ENCODE measurements around the gene RNU1-4. TPM values are rescaled to one million over a fixed set of nuclear protein-coding genes. Genes with fewer than 3 reads are reported as not detected.
"Not testable (repeated sequence)": the region's sequence is repeated elsewhere in the genome, so short reads cannot be mapped to it uniquely, and the experiment has no call there.

Gene RNU1-4
- total and polyA plus RNA-seq, 2 donors (not counting 3 experiments of a cell fraction or from before 2014, with no cell fraction given), result 206 to 1,319 TPM

- H3K27ac ChIP-seq (ENCODE audit: insufficient read depth, low read depth, low read length), result no peak overlapping the region
- H3K9me3 ChIP-seq (replicated peaks; ENCODE audit: control insufficient read depth, insufficient read depth, low read length), result no peaks in the 10 kb centered on the region
- TF ChIP-seq JUN (IDR thresholded peaks at IDR 0.05; ENCODE audit: borderline replicate concordance, insufficient read depth, insufficient read length, low read depth) (no peak), EZH2 (IDR thresholded peaks at IDR 0.05; ENCODE audit: borderline replicate concordance, low read depth, low read length, severe bottlenecking) (no peak), GATA2 (IDR thresholded peaks at IDR 0.05; ENCODE audit: insufficient read depth, insufficient read length, low read depth, low read length) (no peak), CTCF (IDR thresholded peaks at IDR 0.05; ENCODE audit: extremely low read depth in 1 of 2, insufficient read depth in 1 of 2, low read depth in 1 of 2, low read length in 2 of 2) (no peak), POLR2AphosphoS5 (IDR thresholded peaks at IDR 0.05; ENCODE audit: insufficient read depth, low read depth, low read length) (no peak), MAX (IDR thresholded peaks at IDR 0.05; ENCODE audit: insufficient read depth, insufficient read length) (no peak), MYC (IDR thresholded peaks at IDR 0.05; ENCODE audit: low read depth, low read length) (no peak), POLR2A (IDR thresholded peaks at IDR 0.05; ENCODE audit: low read depth, low read length) (no peak), FOS (IDR thresholded peaks at IDR 0.05; ENCODE audit: borderline replicate concordance, insufficient read depth, low read length) (no peak)
- no peaks in the 10 kb centered on the region for H4K20me1 ChIP-seq (replicated peaks; ENCODE audit: control insufficient read depth, extremely low read depth, insufficient read depth, low read length)
- peak; percentile 7 for DNase-seq (ENCODE audit: low read depth, low spot score)
- ChIA-PET CTCF (interaction anchor here (1.3 to 3.0 kb wide), 4 partner anchors 8 to 97 kb away, joined by 5 to 15 read pairs (median 7); no protein-coding TSS in a partner anchor), POLR2A (no interaction called here)
- H3K79me2 ChIP-seq (ENCODE audit: control insufficient read depth, insufficient read depth, low read length), result no peaks in the 10 kb centered on the region
- H3K27me3 ChIP-seq (ENCODE audit: control insufficient read depth in 2 of 2, insufficient read depth in 2 of 2, low read length in 2 of 2), result peaks cover 0 to 7% of the 10 kb centered on the region in 2 experiments
- FAIRE-seq, result no peak
- dilution Hi-C loops (cut with MboI; ENCODE audit: extremely low pct_ligation_motif_present, low sequenced_read_pairs), result no loop called here
- no peak overlapping the region for H2AFZ ChIP-seq (ENCODE audit: low read depth, low read length)
- no peak overlapping the region for H3K9ac ChIP-seq (replicated peaks; ENCODE audit: extremely low read depth, insufficient read depth, low read length)
- no peaks in the 10 kb centered on the region for H3K9me1 ChIP-seq (replicated peaks; ENCODE audit: control insufficient read depth, extremely low read depth, insufficient read depth, low read length)
- H3K4me1 ChIP-seq (ENCODE audit: control insufficient read depth, extremely low read depth, insufficient read depth, low read length), result no peaks in the 10 kb centered on the region
- no peak overlapping the region for H3K4me2 ChIP-seq (ENCODE audit: insufficient read depth, low read length)
- BruUV-seq (replicated peaks), result no TSS peak
- H3K4me3 ChIP-seq (replicated peaks in 1 of 3; ENCODE audit: insufficient read depth in 1 of 3, low read depth in 1 of 3, low read length in 3 of 3), result no peak overlapping the region
- intact Hi-C loops (cut with micrococcal nuclease), result no loop called here
- no peaks in the 10 kb centered on the region for H3K36me3 ChIP-seq (ENCODE audit: control insufficient read depth in 2 of 2, extremely low read depth in 1 of 2, insufficient read depth in 2 of 2, low read length in 2 of 2)
Measured at GRCh38 chr1:16717336-16718098, 22.8 kb upstream of the RNU1-4 start.

- H3K27me3 ChIP-seq (ENCODE audit: control insufficient read depth in 2 of 2, insufficient read depth in 2 of 2, low read length in 2 of 2); H3K9me3 ChIP-seq (replicated peaks; ENCODE audit: control insufficient read depth, insufficient read depth, low read length); H3K9ac ChIP-seq (replicated peaks; ENCODE audit: extremely low read depth, insufficient read depth, low read length); H3K4me2 ChIP-seq (ENCODE audit: insufficient read depth, low read length); H3K27ac ChIP-seq (ENCODE audit: insufficient read depth, low read depth, low read length); H3K36me3 ChIP-seq (ENCODE audit: control insufficient read depth in 2 of 2, extremely low read depth in 1 of 2, insufficient read depth in 2 of 2, low read length in 2 of 2); FAIRE-seq; H3K4me3 ChIP-seq (replicated peaks in 1 of 3; ENCODE audit: insufficient read depth in 1 of 3, low read depth in 1 of 3, low read length in 3 of 3); H4K20me1 ChIP-seq (replicated peaks; ENCODE audit: control insufficient read depth, extremely low read depth, insufficient read depth, low read length); POLR2A ChIA-PET; H3K4me1 ChIP-seq (ENCODE audit: control insufficient read depth, extremely low read depth, insufficient read depth, low read length); dilution Hi-C loops (cut with MboI; ENCODE audit: extremely low pct_ligation_motif_present, low sequenced_read_pairs); H3K9me1 ChIP-seq (replicated peaks; ENCODE audit: control insufficient read depth, extremely low read depth, insufficient read depth, low read length); H2AFZ ChIP-seq (ENCODE audit: low read depth, low read length); intact Hi-C loops (cut with micrococcal nuclease); H3K79me2 ChIP-seq (ENCODE audit: control insufficient read depth, insufficient read depth, low read length); BruUV-seq (replicated peaks): not testable (repeated sequence)
- CTCF ChIA-PET, result interaction anchor here (1.3 to 3.0 kb wide), 4 partner anchors 9 to 97 kb away, joined by 5 to 15 read pairs (median 7); no protein-coding TSS in a partner anchor
- peak; percentile 3 for DNase-seq (ENCODE audit: low read depth, low spot score)
Measured at GRCh38 chr1:16718099-16718907, 22.0 kb upstream of the RNU1-4 start.
